ENCODE measurements around the gene NINJ1. TPM values are rescaled to one million over a fixed set of nuclear protein-coding genes. Genes with fewer than 3 reads are reported as not detected.
"Not testable (repeated sequence)": the region's sequence is repeated elsewhere in the genome, so short reads cannot be mapped to it uniquely, and the experiment has no call there.

Gene NINJ1
- total RNA-seq, 2 experiments from 2014 or later, result 31.1 to 54.9 TPM

GRCh38 chr9:93151097-93151784 is 17.2 kb upstream of the NINJ1 start:
- no peak overlapping the region for H3K4me3 Mint-ChIP-seq
- H3K27ac Mint-ChIP-seq, result no peak overlapping the region
- H3K9me3 Mint-ChIP-seq (ENCODE audit: low read depth), result peaks cover 9% of the 10 kb centered on the region
- DNase-seq, result no peak
- H3K4me1 Mint-ChIP-seq, result peaks cover 36% of the 10 kb centered on the region
- ATAC-seq, result no peak
- CTCF ChIA-PET, result interaction anchor here (1.0 to 1.4 kb wide), 2 partner anchors 43 to 152 kb away, joined by 3 read pairs; no protein-coding TSS in a partner anchor
- no peaks in the 10 kb centered on the region for H3K27me3 Mint-ChIP-seq
- peaks cover 15% of the 10 kb centered on the region for H3K36me3 Mint-ChIP-seq

GRCh38 chr9:93149361-93149760 is 15.3 kb upstream of the NINJ1 start:
- no peak overlapping the region for H3K27ac Mint-ChIP-seq
- DNase-seq (no peak), ATAC-seq (no peak)
- H3K9me3 Mint-ChIP-seq (ENCODE audit: low read depth), result peaks cover 9% of the 10 kb centered on the region
- CTCF ChIA-PET, result no interaction called here
- peaks cover 19% of the 10 kb centered on the region for H3K36me3 Mint-ChIP-seq
- H3K27me3 Mint-ChIP-seq, result no peaks in the 10 kb centered on the region
- H3K4me1 Mint-ChIP-seq, result peaks cover 34% of the 10 kb centered on the region
- no peak overlapping the region for H3K4me3 Mint-ChIP-seq

- Mint-ChIP-seq H3K27ac (no peak overlapping the region), H3K9me3 (ENCODE audit: low read depth) (peaks cover 9% of the 10 kb centered on the region), H3K4me3 (no peak overlapping the region), H3K36me3 (peaks cover 19% of the 10 kb centered on the region), H3K27me3 (no peaks in the 10 kb centered on the region), H3K4me1 (peaks cover 41% of the 10 kb centered on the region)
- ATAC-seq (no peak), DNase-seq (no peak)
- CTCF ChIA-PET, result no interaction called here
Measured at GRCh38 chr9:93148721-93149120, 14.7 kb upstream of the NINJ1 start.

GRCh38 chr9:93147632-93148031 is 13.6 kb upstream of the NINJ1 start:
- H3K27ac Mint-ChIP-seq, result no peak overlapping the region
- CTCF ChIA-PET, result no interaction called here
- no peak overlapping the region for H3K4me3 Mint-ChIP-seq

GRCh38 chr9:93146696-93147095 is 12.6 kb upstream of the NINJ1 start:
- CTCF ChIA-PET, result interaction anchor here (0.7 kb wide), 1 partner anchor 10 kb away, joined by 3 read pairs; no protein-coding TSS in a partner anchor
- DNase-seq; H3K27me3 Mint-ChIP-seq; H3K9me3 Mint-ChIP-seq (ENCODE audit: low read depth); H3K27ac Mint-ChIP-seq; ATAC-seq; H3K4me3 Mint-ChIP-seq: not testable (repeated sequence)
- Mint-ChIP-seq H3K4me1 (peaks cover 50% of the 10 kb centered on the region), H3K36me3 (peaks cover 19% of the 10 kb centered on the region)

More at GRCh38 chr9:93147632-93148031, 13.6 kb upstream of the NINJ1 start:
- Mint-ChIP-seq H3K36me3 (peaks cover 19% of the 10 kb centered on the region), H3K27me3 (no peaks in the 10 kb centered on the region), H3K4me1 (peaks cover 48% of the 10 kb centered on the region), H3K9me3 (ENCODE audit: low read depth) (peaks cover 9% of the 10 kb centered on the region)
- ATAC-seq, result no peak
- no peak for DNase-seq

- CTCF ChIA-PET, result interaction anchor here (1.0 to 2.8 kb wide), 5 partner anchors 10 to 35 kb away, joined by 5 to 10 read pairs (median 6); partner anchors contain the start of gene NINJ1
- peak; percentile 88 for ATAC-seq
Measured at GRCh38 chr9:93143830-93144530, 9.9 kb upstream of the NINJ1 start.

GRCh38 chr9:93141771-93142483 is 7.9 kb upstream of the NINJ1 start:
- H3K4me3 Mint-ChIP-seq, result no peak overlapping the region
- CTCF ChIA-PET, result interaction anchor here (1.0 to 2.8 kb wide), 3 partner anchors 12 to 33 kb away, joined by 4 to 12 read pairs (median 6); no protein-coding TSS in a partner anchor
- peaks cover 7% of the 10 kb centered on the region for H3K36me3 Mint-ChIP-seq
- H3K9me3 Mint-ChIP-seq (ENCODE audit: low read depth), result peaks cover 4% of the 10 kb centered on the region
- peaks cover 44% of the 10 kb centered on the region for H3K4me1 Mint-ChIP-seq
- ATAC-seq, result no peak
- H3K27me3 Mint-ChIP-seq, result no peaks in the 10 kb centered on the region
- H3K27ac Mint-ChIP-seq, result no peak overlapping the region
- DNase-seq, result no peak

More at GRCh38 chr9:93143830-93144530, 9.9 kb upstream of the NINJ1 start:
- Mint-ChIP-seq H3K27me3 (no peaks in the 10 kb centered on the region), H3K36me3 (peaks cover 19% of the 10 kb centered on the region), H3K9me3 (ENCODE audit: low read depth) (peaks cover 9% of the 10 kb centered on the region), H3K27ac (peak overlapping the region; percentile 84), H3K4me1 (peaks cover 40% of the 10 kb centered on the region), H3K4me3 (no peak overlapping the region)
- DNase-seq, result peak; percentile 71

- H3K4me1 Mint-ChIP-seq, result peaks cover 36% of the 10 kb centered on the region
- ATAC-seq (no peak), DNase-seq (peak; percentile 36)
- no peaks in the 10 kb centered on the region for H3K27me3 Mint-ChIP-seq
- no peak overlapping the region for H3K27ac Mint-ChIP-seq
- H3K36me3 Mint-ChIP-seq, result no peaks in the 10 kb centered on the region
- no peak overlapping the region for H3K4me3 Mint-ChIP-seq
- peaks cover 2% of the 10 kb centered on the region for H3K9me3 Mint-ChIP-seq (ENCODE audit: low read depth)
- CTCF ChIA-PET, result interaction anchor here (0.6 to 2.6 kb wide), 5 partner anchors 14 to 427 kb away, joined by 3 to 12 read pairs (median 4); no protein-coding TSS in a partner anchor
Measured at GRCh38 chr9:93139365-93140182, 5.5 kb upstream of the NINJ1 start.

- Mint-ChIP-seq H3K36me3 (no peaks in the 10 kb centered on the region), H3K27me3 (no peaks in the 10 kb centered on the region), H3K9me3 (ENCODE audit: low read depth) (peaks cover 2% of the 10 kb centered on the region), H3K27ac (no peak overlapping the region), H3K4me1 (peaks cover 28% of the 10 kb centered on the region), H3K4me3 (no peak overlapping the region)
- DNase-seq, result peak; percentile 38
- ATAC-seq, result no peak
- CTCF ChIA-PET, result interaction anchor here (0.9 to 2.1 kb wide), 3 partner anchors 8 to 428 kb away, joined by 3 to 12 read pairs (median 4); no protein-coding TSS in a partner anchor
Measured at GRCh38 chr9:93138171-93138764, 4.2 kb upstream of the NINJ1 start.

- no peaks in the 10 kb centered on the region for H3K36me3 Mint-ChIP-seq
- DNase-seq (no peak), ATAC-seq (no peak)
- H3K27me3 Mint-ChIP-seq, result no peaks in the 10 kb centered on the region
- CTCF ChIA-PET, result interaction anchor here (2.1 kb wide), 1 partner anchor 28 kb away, joined by 12 read pairs; no protein-coding TSS in a partner anchor
- H3K27ac Mint-ChIP-seq, result no peak overlapping the region
- H3K4me1 Mint-ChIP-seq, result peaks cover 31% of the 10 kb centered on the region
- no peak overlapping the region for H3K4me3 Mint-ChIP-seq
- peaks cover 2% of the 10 kb centered on the region for H3K9me3 Mint-ChIP-seq (ENCODE audit: low read depth)
Measured at GRCh38 chr9:93137362-93137761, 3.3 kb upstream of the NINJ1 start.

GRCh38 chr9:93136011-93136440 is 2.0 kb upstream of the NINJ1 start:
- no peak for ATAC-seq
- CTCF ChIA-PET, result no interaction called here
- H3K4me1 Mint-ChIP-seq, result peaks cover 43% of the 10 kb centered on the region

More at GRCh38 chr9:93136011-93136440, 2.0 kb upstream of the NINJ1 start:
- Mint-ChIP-seq H3K27ac (no peak overlapping the region), H3K27me3 (no peaks in the 10 kb centered on the region), H3K9me3 (ENCODE audit: low read depth) (peaks cover 2% of the 10 kb centered on the region), H3K4me3 (no peak overlapping the region), H3K36me3 (no peaks in the 10 kb centered on the region)
- DNase-seq, result peak; percentile 38
